ENCODE data around the gene ANKFY1.
A peak's percentile ranks its signal among the peaks of the same experiment; 100 is the strongest.

ANKFY1 gene

GRCh38 chr17:4263282-4264215, at the start of gene ANKFY1 (continued):
- TF ChIP-seq ZNF580 (tag by site-specific recombination; IDR thresholded peaks at IDR 0.05) (peak; percentile 95), ZNF677 (tag by site-specific recombination; IDR thresholded peaks at IDR 0.05) (0 out of 2 replicates have a peak, but pooled peaks have one; percentile 23), YY1 (tag by site-specific recombination; IDR thresholded peaks at IDR 0.05) (peak; percentile 93), ZNF549 (tag by site-specific recombination; IDR thresholded peaks at IDR 0.05) (no peak), SP2 (tag by site-specific recombination; IDR thresholded peaks at IDR 0.05) (peak; percentile 74), PATZ1 (tag by site-specific recombination; IDR thresholded peaks at IDR 0.05) (peak; percentile 78), ZNF76 (tag by site-specific recombination; IDR thresholded peaks at IDR 0.05; ENCODE audit: borderline replicate concordance, low read depth) (peak; percentile 81), OSR2 (tag by site-specific recombination; IDR thresholded peaks at IDR 0.05) (no peak), ZNF658 (tag by site-specific recombination; IDR thresholded peaks at IDR 0.05) (no peak), ZNF394 (tag by site-specific recombination; IDR thresholded peaks at IDR 0.05; ENCODE audit: borderline replicate concordance) (peak; percentile 69; the same call in 1 of the 2 replicates), FEZF1 (tag by site-specific recombination; IDR thresholded peaks at IDR 0.05) (0 out of 2 replicates have a peak, but pooled peaks have one; percentile 10), ZNF747 (tag by site-specific recombination; IDR thresholded peaks at IDR 0.05) (no peak), GLIS2 (tag by site-specific recombination; IDR thresholded peaks at IDR 0.05) (peak; percentile 82), ZNF341 (tag by site-specific recombination; IDR thresholded peaks at IDR 0.05; ENCODE audit: low read depth) (peak; percentile 98), ZNF148 (tag by site-specific recombination; IDR thresholded peaks at IDR 0.05; ENCODE audit: borderline replicate concordance) (no peak), ZNF398 (tag by site-specific recombination; IDR thresholded peaks at IDR 0.05) (peak; percentile 78), ZNF610 (tag by site-specific recombination; IDR thresholded peaks at IDR 0.05; ENCODE audit: borderline replicate concordance) (0 out of 2 replicates have a peak, but pooled peaks have one; percentile 11), ZNF48 (tag by site-specific recombination; IDR thresholded peaks at IDR 0.05) (no peak), ZNF548 (tag by site-specific recombination; IDR thresholded peaks at IDR 0.05) (no peak), EGR2 (tag by site-specific recombination; IDR thresholded peaks at IDR 0.05; ENCODE audit: low read depth) (peak; percentile 85), KLF1 (tag by site-specific recombination; IDR thresholded peaks at IDR 0.05) (peak; percentile 35; the same call in 1 of the 2 replicates), ZNF704 (tag by site-specific recombination; IDR thresholded peaks at IDR 0.05) (no peak), ZNF664 (tag by site-specific recombination; IDR thresholded peaks at IDR 0.05) (no peak), ZNF600 (tag by site-specific recombination; IDR thresholded peaks at IDR 0.05) (peak; percentile 38; the same call in 1 of the 2 replicates), SETDB1 (IDR thresholded peaks at IDR 0.05; ENCODE audit: insufficient read length, low read length) (no peak), ZXDB (tag by site-specific recombination; IDR thresholded peaks at IDR 0.05) (peak; percentile 56; the same call in 1 of the 2 replicates), SP3 (tag by site-specific recombination; IDR thresholded peaks at IDR 0.05) (peak; percentile 93), ZNF324 (tag by site-specific recombination; IDR thresholded peaks at IDR 0.05) (0 out of 2 replicates have a peak, but pooled peaks have one; percentile 44)

Measured in HEK293 (cell line).